ENCODE measurements around the gene NATD1. TPM values are rescaled to one million over a fixed set of nuclear protein-coding genes. Genes with fewer than 3 reads are reported as not detected.

Gene NATD1
- total RNA-seq, 5 donors from 2014 or later (not counting 1 experiment from before 2014, with no cell fraction given), result 7.2 to 11.1 (median 9.6) TPM

DNA sequence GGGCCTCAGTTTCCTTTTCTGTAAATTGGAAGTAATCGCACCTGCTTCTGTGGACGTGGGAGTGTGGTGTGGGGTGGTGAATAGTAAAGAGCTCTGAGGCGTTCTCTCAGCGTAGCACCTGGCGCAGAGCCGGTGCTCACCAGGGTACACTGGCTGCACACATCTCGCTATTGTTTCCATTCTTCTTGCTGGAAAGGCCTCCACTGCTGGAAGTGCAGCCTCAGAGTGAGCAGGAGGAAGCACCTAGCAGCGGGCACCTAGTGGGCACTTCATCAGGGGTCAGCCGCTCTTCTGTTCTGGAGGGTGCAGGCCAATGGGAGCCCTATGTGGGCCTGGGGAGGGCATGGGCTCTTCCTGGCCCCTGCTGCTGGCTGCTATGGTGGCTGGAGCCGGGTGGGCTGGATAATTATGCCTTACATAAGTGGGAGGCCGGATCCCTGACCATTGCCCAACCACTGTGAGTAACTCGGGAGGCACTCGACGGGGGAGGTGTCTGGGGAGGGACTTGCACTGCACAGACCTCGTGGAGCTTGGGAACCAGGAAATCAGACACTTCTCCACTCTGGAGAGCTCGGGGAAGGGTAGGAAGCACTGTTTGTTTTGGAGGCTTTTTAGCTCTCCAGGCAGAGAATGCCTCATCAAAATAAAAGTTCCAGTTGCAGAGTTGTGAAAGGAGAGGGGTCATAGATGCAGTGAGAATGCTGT, 33.0 kb upstream of the NATD1 start:
- DNase-seq, result peak in 2 of 35 experiments; percentile 27 to 35
- H3K4me3 ChIP-seq (ENCODE audit: control insufficient read depth in 1 of 2, extremely low read depth in 1 of 2, low read length in 1 of 2), result peak overlapping the region; percentile 74 to 82
- no peaks in the 10 kb centered on the region for H3K9me3 ChIP-seq
- ATAC-seq (replicated peaks in 1 of 4), result no peak
- peak overlapping the region; percentile 91 to 96 (median 91) for H3K4me3 Mint-ChIP-seq
- H3K36me3 Mint-ChIP-seq, result peaks cover 2% of the 10 kb centered on the region
- H3K36me3 ChIP-seq (ENCODE audit: control insufficient read depth in 2 of 2, extremely low read depth in 1 of 2, insufficient read depth in 1 of 2, low read length in 1 of 2), result peaks cover 0 to 6% of the 10 kb centered on the region in 2 donors
- H3K27me3 Mint-ChIP-seq, result peaks cover 0 to 2% of the 10 kb centered on the region in 2 donors
- H3K4me1 ChIP-seq (ENCODE audit: control insufficient read depth in 1 of 2, extremely low read depth in 1 of 2, insufficient read depth in 2 of 2, low read length in 2 of 2), result peaks cover 29 to 67% of the 10 kb centered on the region in 2 experiments
- CTCF ChIA-PET, result interaction anchor here in 1 of 2 donors (0.7 to 1.7 kb wide), 2 partner anchors 165 to 248 kb away, joined by 3 to 4 read pairs; no protein-coding TSS in a partner anchor
- H3K27ac ChIP-seq (ENCODE audit: low read length), result peak overlapping the region; percentile 98
- POLR2A ChIA-PET, result interaction anchor here in 1 of 2 donors (1.1 to 1.3 kb wide), 2 partner anchors 157 to 166 kb away, joined by 4 to 6 read pairs; no protein-coding TSS in a partner anchor
- WGBS (ENCODE audit: insufficient coverage), result 8% methylated on average over 10 of the region's 16 CpGs
- peak overlapping the region; percentile 94 to 97 for H3K27ac Mint-ChIP-seq
- no peaks in the 10 kb centered on the region for H3K9me3 Mint-ChIP-seq
- peaks cover 0 to 7% of the 10 kb centered on the region in 2 experiments for H3K27me3 ChIP-seq (replicated peaks in 1 of 2; ENCODE audit: control insufficient read depth in 2 of 2, extremely low read depth in 1 of 2, insufficient read depth in 2 of 2, low read length in 1 of 2)
- peaks cover 50 to 70% (median 56%) of the 10 kb centered on the region in 3 donors for H3K4me1 Mint-ChIP-seq

DNA sequence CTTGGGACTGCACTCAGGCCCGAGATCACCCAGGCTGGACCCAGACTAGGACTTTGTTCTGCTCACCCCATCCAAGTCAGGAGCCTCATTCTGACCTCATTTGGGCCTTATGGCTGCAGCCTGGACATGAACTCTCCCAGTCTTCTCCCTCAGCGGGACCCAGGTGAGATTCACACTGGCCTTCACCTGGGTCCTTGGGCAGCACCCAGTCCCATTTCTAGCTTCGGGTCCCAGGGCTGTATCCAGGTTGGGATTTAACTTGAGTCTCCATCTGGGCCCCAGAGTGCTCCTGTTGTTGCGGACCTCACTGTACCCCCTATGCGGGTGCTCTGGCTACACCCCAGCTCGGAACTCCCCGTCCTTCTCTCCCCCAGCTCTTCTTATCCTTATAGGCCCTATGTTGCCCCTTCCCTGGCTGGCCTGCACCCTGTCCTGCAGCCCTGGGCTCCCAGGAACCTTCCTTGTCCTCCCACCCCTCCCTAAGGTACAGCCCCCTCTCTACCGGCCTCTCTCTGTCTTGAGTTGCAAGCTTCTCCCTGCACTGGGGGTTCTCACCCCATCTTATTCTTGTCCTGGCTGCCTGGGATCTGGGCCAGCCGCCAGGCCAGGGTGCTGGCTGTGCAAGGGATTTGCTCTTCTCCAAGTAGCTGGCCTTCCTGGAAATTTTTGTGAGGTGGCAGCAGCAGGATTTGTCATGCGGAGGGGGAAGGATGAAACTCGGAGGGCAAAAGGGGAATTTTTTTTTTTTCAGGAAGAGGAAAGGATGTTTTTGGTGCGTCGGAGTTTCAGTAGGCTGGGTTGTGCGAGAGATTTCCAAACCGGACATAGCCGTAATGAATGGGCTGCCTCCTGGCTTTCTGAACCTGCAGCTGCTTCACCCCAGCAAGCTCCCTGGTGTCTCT, 32.2 kb upstream of the NATD1 start:
- POLR2A ChIA-PET, result interaction anchor here in 1 of 2 donors (1.1 to 1.3 kb wide), 2 partner anchors 157 to 166 kb away, joined by 4 to 6 read pairs; no protein-coding TSS in a partner anchor
- Histone ChIP-seq H3K4me3 (ENCODE audit: control insufficient read depth in 1 of 2, extremely low read depth in 1 of 2, low read length in 1 of 2) (peak overlapping the region; percentile 74 to 82), H3K27me3 (replicated peaks in 1 of 2; ENCODE audit: control insufficient read depth in 2 of 2, extremely low read depth in 1 of 2, insufficient read depth in 2 of 2, low read length in 1 of 2) (peaks cover 0 to 3% of the 10 kb centered on the region in 2 experiments), H3K27ac (ENCODE audit: low read length) (peak overlapping the region; percentile 98), H3K9me3 (no peaks in the 10 kb centered on the region), H3K36me3 (ENCODE audit: control insufficient read depth in 2 of 2, extremely low read depth in 1 of 2, insufficient read depth in 1 of 2, low read length in 1 of 2) (peaks cover 0 to 6% of the 10 kb centered on the region in 2 donors), H3K4me1 (ENCODE audit: control insufficient read depth in 1 of 2, extremely low read depth in 1 of 2, insufficient read depth in 2 of 2, low read length in 2 of 2) (peaks cover 29 to 66% of the 10 kb centered on the region in 2 experiments)
- H3K4me1 Mint-ChIP-seq, result peaks cover 47 to 69% (median 51%) of the 10 kb centered on the region in 3 donors
- WGBS (ENCODE audit: insufficient coverage), result 3% methylated on average over 16 of the region's 16 CpGs
- CTCF ChIA-PET, result interaction anchor here (0.7 to 1.7 kb wide), 3 partner anchors 164 to 248 kb away, joined by 3 to 4 read pairs (median 3); no protein-coding TSS in a partner anchor
- H3K9me3 Mint-ChIP-seq, result no peaks in the 10 kb centered on the region
- H3K4me3 Mint-ChIP-seq, result peak overlapping the region; percentile 91 to 96 (median 91)
- DNase-seq (peak in 1 of 35 experiments; percentile 30), ATAC-seq (replicated peaks in 1 of 4) (no peak)
- H3K36me3 Mint-ChIP-seq, result no peaks in the 10 kb centered on the region
- H3K27ac Mint-ChIP-seq, result peak overlapping the region; percentile 94 to 97
- no peaks in the 10 kb centered on the region for H3K27me3 Mint-ChIP-seq

DNA sequence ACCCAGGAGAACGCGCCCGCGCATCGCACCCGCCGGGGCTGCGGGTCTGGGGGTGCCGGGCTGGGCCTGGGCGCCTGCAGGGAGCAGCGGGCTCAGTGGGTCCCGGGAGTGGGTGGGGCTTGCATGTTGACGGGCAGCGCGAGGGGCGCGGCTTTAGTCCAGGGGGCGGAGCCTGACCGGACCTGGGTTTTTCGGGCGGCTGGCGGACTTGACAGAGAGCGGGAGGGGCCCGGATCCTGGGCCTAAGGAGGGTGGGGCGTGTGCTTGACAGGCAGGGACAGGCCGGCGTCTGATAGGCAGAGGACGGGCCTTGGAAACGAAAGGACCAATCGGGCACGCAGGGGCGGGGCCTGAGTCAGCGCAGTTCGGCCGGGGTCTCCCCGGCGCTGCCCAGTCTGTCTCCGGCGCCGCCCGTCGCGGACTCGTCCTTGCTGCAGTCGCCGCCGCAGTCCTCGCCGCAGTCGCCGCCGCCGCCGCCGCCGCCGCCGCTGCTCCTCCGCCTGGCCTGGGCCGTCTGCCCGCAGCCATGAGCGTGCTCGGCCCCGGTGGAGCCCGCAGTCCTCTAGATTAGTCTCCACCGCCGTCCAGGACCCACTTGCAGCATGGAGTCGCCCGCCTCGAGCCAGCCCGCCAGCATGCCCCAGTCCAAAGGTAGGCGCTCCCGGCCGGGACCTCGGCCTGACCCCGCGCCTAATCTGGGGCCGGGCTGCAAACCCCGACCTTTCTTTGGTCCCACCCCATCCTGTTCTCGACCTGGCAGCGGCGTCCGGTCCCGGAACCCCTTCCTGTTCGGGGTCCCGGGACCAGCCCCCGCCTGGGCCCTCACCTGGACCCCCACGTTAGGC, 31.3 kb upstream of the NATD1 start, which contains the start of gene MAP2K3:
Gene MAP2K3, plus strand, starts transcription at position 393 of the 845 bp plus-strand sequence. Its CDS starts 210 bp downstream, at position 603.
- Histone ChIP-seq H3K36me3 (ENCODE audit: control insufficient read depth in 2 of 2, extremely low read depth in 1 of 2, insufficient read depth in 1 of 2, low read length in 1 of 2) (peaks cover 0 to 1% of the 10 kb centered on the region in 2 donors), H3K9me3 (no peaks in the 10 kb centered on the region), H3K27ac (ENCODE audit: low read length) (peak within 1 kb of the TSS; percentile 98), H3K27me3 (replicated peaks in 1 of 2; ENCODE audit: control insufficient read depth in 2 of 2, extremely low read depth in 1 of 2, insufficient read depth in 2 of 2, low read length in 1 of 2) (no peaks in the 10 kb centered on the region), H3K4me1 (ENCODE audit: control insufficient read depth in 1 of 2, extremely low read depth in 1 of 2, insufficient read depth in 2 of 2, low read length in 2 of 2) (peaks cover 29 to 66% of the 10 kb centered on the region in 2 experiments), H3K4me3 (ENCODE audit: control insufficient read depth in 1 of 2, extremely low read depth in 1 of 2, low read length in 1 of 2) (peak within 1 kb of the TSS; percentile 74 to 82)
- under 1% methylated on average over 88 of the region's 88 CpGs for WGBS (ENCODE audit: insufficient coverage)
- peak; percentile 76 to 81 (median 78) for ATAC-seq (replicated peaks in 1 of 4)
- POLR2A ChIA-PET, result interaction anchor here in 1 of 2 donors (1.1 to 1.3 kb wide), 2 partner anchors 156 to 165 kb away, joined by 4 to 6 read pairs; no protein-coding TSS in a partner anchor
- H3K27ac Mint-ChIP-seq, result peak within 1 kb of the TSS; percentile 94 to 97
- DNase-seq, result peak; percentile 77 to 95 (median 85)
- CTCF ChIA-PET, result interaction anchor here in 1 of 2 donors (0.9 kb wide), 1 partner anchor 229 kb away, joined by 3 read pairs; no protein-coding TSS in a partner anchor
- peaks cover 54 to 71% (median 56%) of the 10 kb centered on the region in 3 donors for H3K4me1 Mint-ChIP-seq
- H3K9me3 Mint-ChIP-seq, result no peaks in the 10 kb centered on the region
- H3K4me3 Mint-ChIP-seq, result peak within 1 kb of the TSS; percentile 91 to 96 (median 91)
- no peaks in the 10 kb centered on the region for H3K27me3 Mint-ChIP-seq
- H3K36me3 Mint-ChIP-seq, result no peaks in the 10 kb centered on the region

- 20% methylated on average over 48 of the region's 49 CpGs for whole genome bisulfite sequencing (ENCODE audit: insufficient coverage)
- POLR2A ChIA-PET, result interaction anchor here in 1 of 2 donors (0.6 kb wide), 1 partner anchor 249 kb away, joined by 4 read pairs; no protein-coding TSS in a partner anchor
- peak overlapping the region; percentile 63 for H3K27ac ChIP-seq (ENCODE audit: low read length)
Observed at GRCh38 chr17:21283482-21284318, 30.5 kb upstream of the NATD1 start.

DNA sequence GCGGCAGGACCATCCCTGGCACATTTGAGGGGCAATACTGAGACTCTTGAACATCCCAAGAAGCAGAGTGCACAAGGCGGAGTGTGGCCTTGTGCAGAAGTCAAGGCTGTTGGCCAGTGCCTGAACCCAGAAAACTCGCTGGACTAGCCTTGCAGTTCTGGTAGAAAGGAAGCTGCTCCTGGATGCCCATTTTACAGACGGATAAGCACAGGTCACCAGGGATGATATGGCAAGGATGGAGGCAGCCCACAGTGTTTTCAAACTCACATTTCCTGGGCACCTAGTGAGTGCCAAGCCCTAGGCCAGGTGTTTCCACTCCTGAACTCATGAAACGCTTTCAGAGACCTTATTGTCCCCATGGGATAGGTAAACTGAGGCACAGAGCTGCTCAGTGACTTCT, 29.6 kb upstream of the NATD1 start:
- H3K9me3 ChIP-seq, result no peaks in the 10 kb centered on the region
- no peaks in the 10 kb centered on the region for H3K27me3 ChIP-seq (replicated peaks in 1 of 2; ENCODE audit: control insufficient read depth in 2 of 2, extremely low read depth in 1 of 2, insufficient read depth in 2 of 2, low read length in 1 of 2)
- CTCF ChIA-PET, result interaction anchor here (0.6 to 0.8 kb wide), 2 partner anchors 179 to 229 kb away, joined by 3 read pairs; no protein-coding TSS in a partner anchor
- peak overlapping the region; percentile 70 to 71 for H3K27ac Mint-ChIP-seq
- peaks cover 60 to 70% (median 60%) of the 10 kb centered on the region in 3 donors for H3K4me1 Mint-ChIP-seq
- WGBS (ENCODE audit: insufficient coverage), result 100% methylated on average over 3 of the region's 5 CpGs
- no peaks in the 10 kb centered on the region for H3K27me3 Mint-ChIP-seq
- no peak overlapping the region for H3K27ac ChIP-seq (ENCODE audit: low read length)
- H3K36me3 ChIP-seq (ENCODE audit: control insufficient read depth in 2 of 2, extremely low read depth in 1 of 2, insufficient read depth in 1 of 2, low read length in 1 of 2), result no peaks in the 10 kb centered on the region
- ATAC-seq (replicated peaks in 1 of 4) (no peak), DNase-seq (no peak)
- no peak overlapping the region for H3K4me3 ChIP-seq (ENCODE audit: control insufficient read depth in 1 of 2, extremely low read depth in 1 of 2, low read length in 1 of 2)
- peak overlapping the region; percentile 60 to 96 (median 91) for H3K4me3 Mint-ChIP-seq
- H3K9me3 Mint-ChIP-seq, result no peaks in the 10 kb centered on the region
- H3K4me1 ChIP-seq (ENCODE audit: control insufficient read depth in 1 of 2, extremely low read depth in 1 of 2, insufficient read depth in 2 of 2, low read length in 2 of 2), result peaks cover 34 to 66% of the 10 kb centered on the region in 2 experiments
- no peaks in the 10 kb centered on the region for H3K36me3 Mint-ChIP-seq
- POLR2A ChIA-PET, result no interaction called here

More at GRCh38 chr17:21283482-21284318, 30.5 kb upstream of the NATD1 start:
- H3K9me3 ChIP-seq, result no peaks in the 10 kb centered on the region
- peak in 3 of 35 experiments; percentile 7 to 21 (median 18) for DNase-seq
- H3K4me3 ChIP-seq (ENCODE audit: control insufficient read depth in 1 of 2, extremely low read depth in 1 of 2, low read length in 1 of 2), result peak overlapping the region; percentile 63 to 74
- H3K27ac Mint-ChIP-seq, result peak overlapping the region; percentile 85 to 94
- CTCF ChIA-PET, result interaction anchor here in 1 of 2 donors (0.6 to 0.7 kb wide), 2 partner anchors 178 to 249 kb away, joined by 3 read pairs; no protein-coding TSS in a partner anchor
- H3K9me3 Mint-ChIP-seq, result no peaks in the 10 kb centered on the region
- peak in 3 of 4 experiments; percentile 3 to 17 (median 7) for ATAC-seq (replicated peaks in 1 of 4)
- H3K27me3 Mint-ChIP-seq, result no peaks in the 10 kb centered on the region
- peaks cover 36 to 66% of the 10 kb centered on the region in 2 experiments for H3K4me1 ChIP-seq (ENCODE audit: control insufficient read depth in 1 of 2, extremely low read depth in 1 of 2, insufficient read depth in 2 of 2, low read length in 2 of 2)
- peaks cover 60 to 71% (median 61%) of the 10 kb centered on the region in 3 donors for H3K4me1 Mint-ChIP-seq
- peak overlapping the region; percentile 91 to 96 (median 91) for H3K4me3 Mint-ChIP-seq
- no peaks in the 10 kb centered on the region for H3K36me3 Mint-ChIP-seq
- H3K27me3 ChIP-seq (replicated peaks in 1 of 2; ENCODE audit: control insufficient read depth in 2 of 2, extremely low read depth in 1 of 2, insufficient read depth in 2 of 2, low read length in 1 of 2), result no peaks in the 10 kb centered on the region
- no peaks in the 10 kb centered on the region for H3K36me3 ChIP-seq (ENCODE audit: control insufficient read depth in 2 of 2, extremely low read depth in 1 of 2, insufficient read depth in 1 of 2, low read length in 1 of 2)

All from T-cell (primary cell).